WTC11 (cell line): ENCODE results near the gene DDOST. TPM values are rescaled to one million over a fixed set of nuclear protein-coding genes. Genes with fewer than 3 reads are reported as not detected.

Source experiments
- ATAC-seq: fragments of 200-7000 bp; cut with Tn5 transposase; 2 replicates; pipeline ENCODE4 v1.10.0; 2021; ENCODE audit warnings: mild to moderate bottlenecking, moderate library complexity
- CTCF ChIA-PET: fragments of 300-600 bp; sonication (Branson Sonifier 250); formaldehyde crosslinking; loops from one replicate; lab custom pipeline; 2021; ENCODE audit warnings: antibody characterized with exemption; lab: Charles Lee
- POLR2A ChIA-PET: fragments of 350-600 bp; sonication (Branson Sonifier 250); formaldehyde crosslinking; loops from one replicate; lab custom pipeline; 2021; ENCODE audit warnings: antibody characterized with exemption; lab: Charles Lee
- DNase-seq: peaks from one replicate; pipeline ENCODE4 v3.0.0; 2021; ENCODE audit warnings: low spot score
- H3K27ac Mint-ChIP-seq: 2 replicates; pipeline ENCODE4 v1.8.0; 2021; ENCODE audit warnings: mixed read lengths
- H3K27me3 Mint-ChIP-seq: 2 replicates; pipeline ENCODE4 v1.8.0; 2021; ENCODE audit warnings: low read depth, mild to moderate bottlenecking, moderate library complexity, mixed read lengths
- H3K36me3 Mint-ChIP-seq: 2 replicates; pipeline ENCODE4 v1.8.0; 2021; ENCODE audit warnings: mixed read lengths
- H3K4me1 Mint-ChIP-seq: 2 replicates; pipeline ENCODE4 v1.8.0; 2022; ENCODE audit warnings: mixed read lengths
- H3K4me3 Mint-ChIP-seq: 2 replicates; pipeline ENCODE4 v1.8.0; 2021; ENCODE audit warnings: mild to moderate bottlenecking, moderate library complexity, mixed read lengths
- H3K9me3 Mint-ChIP-seq: 2 replicates; pipeline ENCODE4 v1.8.0; 2021; ENCODE audit warnings: mixed read lengths
- ATF1 ChIP-seq: sonication (generic); formaldehyde crosslinking; IDR thresholded peaks from 2 replicates; pipeline ENCODE4 v1.8.1; 2023; ENCODE audit warnings: mild to moderate bottlenecking, moderate library complexity, missing genetic modification reagents
- FOXJ3 ChIP-seq: sonication (generic); formaldehyde crosslinking; IDR thresholded peaks from 2 replicates; pipeline ENCODE4 v1.9.0; 2021; ENCODE audit warnings: missing genetic modification reagents, mild to moderate bottlenecking, borderline replicate concordance
- FOXP1 ChIP-seq: sonication (generic); formaldehyde crosslinking; IDR thresholded peaks from 2 replicates; pipeline ENCODE4 v1.8.0; 2022; ENCODE audit warnings: missing genetic modification reagents, mild to moderate bottlenecking, moderate library complexity, borderline replicate concordance
- GTF2I ChIP-seq: fragments of 250-450 bp; sonication (Bioruptor Pico); conservative IDR thresholded peaks from 2 replicates; pipeline ENCODE4 v1.4.0; 2021; ENCODE audit warnings: mild to moderate bottlenecking
- KAT7 ChIP-seq: sonication (generic); formaldehyde crosslinking; IDR thresholded peaks from 2 replicates; pipeline ENCODE4 v1.8.1; 2023; ENCODE audit warnings: missing genetic modification reagents, mild to moderate bottlenecking, borderline replicate concordance
- NFATC4 ChIP-seq: fragments of 250-450 bp; sonication (Bioruptor Pico); IDR thresholded peaks from 2 replicates; pipeline ENCODE4 v1.9.0; 2021; ENCODE audit warnings: mild to moderate bottlenecking
- NFYB ChIP-seq: sonication (generic); formaldehyde crosslinking; conservative IDR thresholded peaks from 2 replicates; pipeline ENCODE4 v1.8.0; 2022; ENCODE audit warnings: low read depth, missing genetic modification reagents
- SMAD3 ChIP-seq: sonication (generic); formaldehyde crosslinking; IDR thresholded peaks from 2 replicates; pipeline ENCODE4 v1.8.0; 2022; ENCODE audit warnings: missing genetic modification reagents, mild to moderate bottlenecking, borderline replicate concordance
- TEAD4 ChIP-seq: sonication (generic); formaldehyde crosslinking; IDR thresholded peaks from 2 replicates; pipeline ENCODE4 v1.8.0; 2022; ENCODE audit warnings: mild to moderate bottlenecking, missing genetic modification reagents
- ZBTB21 ChIP-seq: sonication (generic); formaldehyde crosslinking; IDR thresholded peaks from 2 replicates; pipeline ENCODE4 v1.8.1; 2023; ENCODE audit warnings: mild to moderate bottlenecking, missing genetic modification reagents, borderline replicate concordance
- ZNF317 ChIP-seq: sonication (generic); formaldehyde crosslinking; IDR thresholded peaks from 2 replicates; pipeline ENCODE4 v1.8.1; 2023; ENCODE audit warnings: low read depth, mild to moderate bottlenecking, moderate library complexity, missing genetic modification reagents, borderline replicate concordance
- total RNA-seq: library from RNA; stranded (reverse); gene quantifications from 3 replicates; pipeline ENCODE4 v1.2.3, GENCODE V29; 2021
- TF ChIP-seq, protein P1 (sequence below): fragments of 200-600 bp; IDR thresholded peaks from 2 replicates; pipeline ENCODE4 v1.8.0; 2022; ENCODE audit warnings: antibody characterized with exemption
- TF ChIP-seq, protein P2 (sequence below): fragments of 250-450 bp; sonication (Bioruptor Pico); conservative IDR thresholded peaks from 2 replicates; pipeline ENCODE4 v1.9.0; 2021; ENCODE audit warnings: mild to moderate bottlenecking
- TF ChIP-seq, protein P3 (sequence below): sonication (generic); formaldehyde crosslinking; IDR thresholded peaks from 2 replicates; pipeline ENCODE4 v1.8.1; 2023; ENCODE audit warnings: mild to moderate bottlenecking, missing genetic modification reagents, moderate library complexity
- TF ChIP-seq, protein P4 (sequence below): sonication (generic); formaldehyde crosslinking; IDR thresholded peaks from 2 replicates; pipeline ENCODE4 v1.8.1; 2023; ENCODE audit warnings: mild to moderate bottlenecking, missing genetic modification reagents
- TF ChIP-seq, protein P5 (sequence below): sonication (generic); formaldehyde crosslinking; IDR thresholded peaks from 2 replicates; pipeline ENCODE4 v1.8.0; 2023; ENCODE audit warnings: missing genetic modification reagents
- TF ChIP-seq, protein P6 (sequence below): sonication (generic); formaldehyde crosslinking; IDR thresholded peaks from 2 replicates; pipeline ENCODE4 v1.8.1; 2023; ENCODE audit warnings: mild to moderate bottlenecking, missing genetic modification reagents, moderate library complexity
- TF ChIP-seq, protein P7 (sequence below): sonication (generic); formaldehyde crosslinking; conservative IDR thresholded peaks from 2 replicates; pipeline ENCODE4 v1.8.1; 2023; ENCODE audit warnings: mild to moderate bottlenecking, low read depth, missing genetic modification reagents, moderate library complexity

Gene DDOST
- total RNA-seq, 1 experiment from 2014 or later, result 300 TPM

DNA sequence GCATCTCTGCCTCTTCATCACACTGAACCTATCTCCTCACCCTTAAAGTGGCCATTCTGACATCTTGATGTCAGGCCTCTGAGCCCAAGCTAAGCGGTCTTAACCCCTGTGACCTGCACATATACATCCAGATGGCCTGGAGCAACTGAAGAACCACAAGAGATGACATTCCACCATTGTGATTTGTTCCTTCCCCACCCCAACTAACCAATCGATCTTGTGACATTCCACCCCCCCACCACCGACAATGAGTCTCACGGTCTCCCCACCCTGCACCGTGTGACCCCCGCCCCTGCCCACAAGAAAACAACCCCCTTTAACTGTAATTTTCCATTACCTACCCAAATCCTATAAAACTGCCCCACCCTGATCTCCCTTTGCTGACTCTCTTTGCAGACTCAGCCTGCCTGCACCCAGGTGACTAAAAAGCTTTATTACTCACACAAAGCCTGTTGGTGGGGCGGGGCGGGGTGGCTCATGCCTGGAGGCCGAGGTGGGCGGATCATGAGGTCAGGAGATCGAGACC is 48.9 kb downstream of the DDOST start (continued):
- TF ChIP-seq, protein P1, sequence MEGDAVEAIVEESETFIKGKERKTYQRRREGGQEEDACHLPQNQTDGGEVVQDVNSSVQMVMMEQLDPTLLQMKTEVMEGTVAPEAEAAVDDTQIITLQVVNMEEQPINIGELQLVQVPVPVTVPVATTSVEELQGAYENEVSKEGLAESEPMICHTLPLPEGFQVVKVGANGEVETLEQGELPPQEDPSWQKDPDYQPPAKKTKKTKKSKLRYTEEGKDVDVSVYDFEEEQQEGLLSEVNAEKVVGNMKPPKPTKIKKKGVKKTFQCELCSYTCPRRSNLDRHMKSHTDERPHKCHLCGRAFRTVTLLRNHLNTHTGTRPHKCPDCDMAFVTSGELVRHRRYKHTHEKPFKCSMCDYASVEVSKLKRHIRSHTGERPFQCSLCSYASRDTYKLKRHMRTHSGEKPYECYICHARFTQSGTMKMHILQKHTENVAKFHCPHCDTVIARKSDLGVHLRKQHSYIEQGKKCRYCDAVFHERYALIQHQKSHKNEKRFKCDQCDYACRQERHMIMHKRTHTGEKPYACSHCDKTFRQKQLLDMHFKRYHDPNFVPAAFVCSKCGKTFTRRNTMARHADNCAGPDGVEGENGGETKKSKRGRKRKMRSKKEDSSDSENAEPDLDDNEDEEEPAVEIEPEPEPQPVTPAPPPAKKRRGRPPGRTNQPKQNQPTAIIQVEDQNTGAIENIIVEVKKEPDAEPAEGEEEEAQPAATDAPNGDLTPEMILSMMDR, result no peak

DNA sequence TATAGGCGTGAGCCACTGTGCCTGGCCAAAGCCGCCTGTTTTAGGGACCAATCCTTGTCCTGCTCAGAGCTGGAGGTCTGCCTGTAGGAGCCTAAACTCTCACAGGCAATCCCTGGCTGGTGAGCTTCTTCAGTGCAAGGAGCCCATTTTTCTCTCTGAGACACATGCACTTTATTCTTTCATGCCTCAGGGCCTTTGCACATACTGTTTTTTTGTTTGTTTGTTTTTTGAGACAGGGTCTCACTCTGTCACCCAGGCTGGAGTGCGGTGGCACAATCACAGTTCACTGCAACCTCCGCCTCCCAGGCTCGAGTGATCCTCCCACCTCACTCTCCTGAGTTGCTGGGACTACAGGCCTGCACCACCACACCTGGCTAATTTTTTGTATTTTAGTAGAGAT is 49.5 kb downstream of the DDOST start:
- TF ChIP-seq, protein P2, sequence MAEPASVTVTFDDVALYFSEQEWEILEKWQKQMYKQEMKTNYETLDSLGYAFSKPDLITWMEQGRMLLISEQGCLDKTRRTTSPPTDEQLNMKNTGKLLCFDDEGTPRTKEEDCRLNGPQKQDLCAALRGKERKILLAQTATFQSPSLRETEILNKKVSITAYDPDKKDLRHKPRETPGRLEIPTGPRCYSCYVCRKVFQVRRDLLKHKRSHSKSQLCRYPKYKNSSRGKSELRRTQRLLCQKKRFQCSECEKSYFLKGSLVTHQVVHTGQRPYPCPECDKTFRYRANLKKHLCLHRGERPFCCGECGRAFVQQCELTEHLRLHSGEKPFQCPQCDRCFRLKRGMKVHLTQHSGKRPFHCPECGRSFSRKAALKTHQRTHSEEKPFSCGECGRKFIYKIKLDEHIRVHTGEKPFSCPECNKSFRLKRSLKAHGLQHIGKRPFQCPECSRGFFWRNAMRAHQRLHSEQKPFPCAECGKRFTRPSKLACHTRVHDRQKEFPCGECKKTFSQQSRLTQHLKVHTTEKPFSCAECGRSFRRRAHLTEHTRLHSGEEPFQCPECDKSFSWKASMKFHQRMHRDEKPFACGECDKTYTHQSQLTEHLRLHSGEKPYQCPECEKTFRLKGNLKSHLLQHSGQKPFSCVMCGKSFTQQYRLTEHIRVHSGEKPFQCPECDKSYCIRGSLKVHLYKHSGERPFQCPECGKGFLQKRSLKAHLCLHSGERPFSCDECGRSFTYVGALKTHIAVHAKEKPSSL, result no peak
- TF ChIP-seq ZNF317, result no peak
- no peak for TF ChIP-seq TEAD4
- TF ChIP-seq, protein P3, sequence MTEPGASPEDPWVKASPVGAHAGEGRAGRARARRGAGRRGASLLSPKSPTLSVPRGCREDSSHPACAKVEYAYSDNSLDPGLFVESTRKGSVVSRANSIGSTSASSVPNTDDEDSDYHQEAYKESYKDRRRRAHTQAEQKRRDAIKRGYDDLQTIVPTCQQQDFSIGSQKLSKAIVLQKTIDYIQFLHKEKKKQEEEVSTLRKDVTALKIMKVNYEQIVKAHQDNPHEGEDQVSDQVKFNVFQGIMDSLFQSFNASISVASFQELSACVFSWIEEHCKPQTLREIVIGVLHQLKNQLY (CRISPR knock-in tag), result no peak
- TF ChIP-seq, protein P4, sequence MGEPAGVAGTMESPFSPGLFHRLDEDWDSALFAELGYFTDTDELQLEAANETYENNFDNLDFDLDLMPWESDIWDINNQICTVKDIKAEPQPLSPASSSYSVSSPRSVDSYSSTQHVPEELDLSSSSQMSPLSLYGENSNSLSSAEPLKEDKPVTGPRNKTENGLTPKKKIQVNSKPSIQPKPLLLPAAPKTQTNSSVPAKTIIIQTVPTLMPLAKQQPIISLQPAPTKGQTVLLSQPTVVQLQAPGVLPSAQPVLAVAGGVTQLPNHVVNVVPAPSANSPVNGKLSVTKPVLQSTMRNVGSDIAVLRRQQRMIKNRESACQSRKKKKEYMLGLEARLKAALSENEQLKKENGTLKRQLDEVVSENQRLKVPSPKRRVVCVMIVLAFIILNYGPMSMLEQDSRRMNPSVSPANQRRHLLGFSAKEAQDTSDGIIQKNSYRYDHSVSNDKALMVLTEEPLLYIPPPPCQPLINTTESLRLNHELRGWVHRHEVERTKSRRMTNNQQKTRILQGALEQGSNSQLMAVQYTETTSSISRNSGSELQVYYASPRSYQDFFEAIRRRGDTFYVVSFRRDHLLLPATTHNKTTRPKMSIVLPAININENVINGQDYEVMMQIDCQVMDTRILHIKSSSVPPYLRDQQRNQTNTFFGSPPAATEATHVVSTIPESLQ (CRISPR knock-in tag), result no peak
- no peak for TF ChIP-seq NFATC4 (CRISPR knock-in tag)
- 0 out of 2 replicates have a peak, but pooled peaks have one; percentile 29 for TF ChIP-seq KAT7 (CRISPR knock-in tag)
- TF ChIP-seq ZBTB21, result no peak
- TF ChIP-seq GTF2I (CRISPR knock-in tag), result 0 out of 2 replicates have a peak, but pooled peaks have one; percentile 13
- TF ChIP-seq FOXP1 (CRISPR knock-in tag), result no peak
- Mint-ChIP-seq H3K36me3 (no peaks in the 10 kb centered on the region), H3K27me3 (no peaks in the 10 kb centered on the region), H3K4me1 (peaks cover 37% of the 10 kb centered on the region), H3K27ac (no peak overlapping the region), H3K9me3 (no peaks in the 10 kb centered on the region), H3K4me3 (no peak overlapping the region)
- POLR2A ChIA-PET, result no interaction called here
- ATAC-seq (no peak), DNase-seq (no peak)
- CTCF ChIA-PET, result interaction anchor here (0.6 to 2.9 kb wide), 3 partner anchors 22 to 399 kb away, joined by 3 to 11 read pairs (median 3); no protein-coding TSS in a partner anchor

DNA sequence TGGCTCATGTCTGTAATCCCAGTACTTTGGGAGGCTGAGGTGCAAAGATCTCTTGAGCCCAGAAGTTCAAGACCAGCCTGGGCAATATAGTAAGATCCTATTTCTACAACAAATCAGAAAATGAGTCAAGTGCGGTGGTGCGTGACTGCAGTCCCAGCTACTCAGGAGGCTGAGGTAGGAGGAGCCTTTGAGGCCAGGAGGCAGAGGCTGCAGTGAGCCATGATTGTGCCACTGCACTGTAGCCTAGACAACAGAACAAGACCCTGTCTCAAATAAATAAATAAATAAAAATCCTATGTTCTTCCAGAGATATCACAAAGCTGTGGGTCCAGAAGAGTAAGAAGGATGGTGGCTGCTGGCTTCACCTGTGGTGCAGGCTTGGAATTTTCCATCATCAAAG is 50.2 kb downstream of the DDOST start:
- H3K27me3 Mint-ChIP-seq, result no peaks in the 10 kb centered on the region
- POLR2A ChIA-PET, result no interaction called here
- DNase-seq (no peak), ATAC-seq (no peak)
- H3K36me3 Mint-ChIP-seq, result no peaks in the 10 kb centered on the region
- H3K4me1 Mint-ChIP-seq, result peaks cover 30% of the 10 kb centered on the region
- CTCF ChIA-PET, result interaction anchor here (0.6 to 2.9 kb wide), 3 partner anchors 23 to 398 kb away, joined by 3 to 11 read pairs (median 3); no protein-coding TSS in a partner anchor
- TF ChIP-seq SMAD3 (CRISPR knock-in tag), result no peak
- no peak for TF ChIP-seq ATF1 (CRISPR knock-in tag)
- TF ChIP-seq FOXJ3, result no peak
- TF ChIP-seq NFYB (CRISPR knock-in tag), result no peak
- TF ChIP-seq, protein P2, result no peak
- TF ChIP-seq, protein P5, sequence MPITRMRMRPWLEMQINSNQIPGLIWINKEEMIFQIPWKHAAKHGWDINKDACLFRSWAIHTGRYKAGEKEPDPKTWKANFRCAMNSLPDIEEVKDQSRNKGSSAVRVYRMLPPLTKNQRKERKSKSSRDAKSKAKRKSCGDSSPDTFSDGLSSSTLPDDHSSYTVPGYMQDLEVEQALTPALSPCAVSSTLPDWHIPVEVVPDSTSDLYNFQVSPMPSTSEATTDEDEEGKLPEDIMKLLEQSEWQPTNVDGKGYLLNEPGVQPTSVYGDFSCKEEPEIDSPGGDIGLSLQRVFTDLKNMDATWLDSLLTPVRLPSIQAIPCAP (CRISPR knock-in tag), result no peak
- TF ChIP-seq, protein P6, sequence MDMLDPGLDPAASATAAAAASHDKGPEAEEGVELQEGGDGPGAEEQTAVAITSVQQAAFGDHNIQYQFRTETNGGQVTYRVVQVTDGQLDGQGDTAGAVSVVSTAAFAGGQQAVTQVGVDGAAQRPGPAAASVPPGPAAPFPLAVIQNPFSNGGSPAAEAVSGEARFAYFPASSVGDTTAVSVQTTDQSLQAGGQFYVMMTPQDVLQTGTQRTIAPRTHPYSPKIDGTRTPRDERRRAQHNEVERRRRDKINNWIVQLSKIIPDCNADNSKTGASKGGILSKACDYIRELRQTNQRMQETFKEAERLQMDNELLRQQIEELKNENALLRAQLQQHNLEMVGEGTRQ (CRISPR knock-in tag), result no peak
- TF ChIP-seq NFATC4 (CRISPR knock-in tag), result no peak
- TF ChIP-seq, protein P7, sequence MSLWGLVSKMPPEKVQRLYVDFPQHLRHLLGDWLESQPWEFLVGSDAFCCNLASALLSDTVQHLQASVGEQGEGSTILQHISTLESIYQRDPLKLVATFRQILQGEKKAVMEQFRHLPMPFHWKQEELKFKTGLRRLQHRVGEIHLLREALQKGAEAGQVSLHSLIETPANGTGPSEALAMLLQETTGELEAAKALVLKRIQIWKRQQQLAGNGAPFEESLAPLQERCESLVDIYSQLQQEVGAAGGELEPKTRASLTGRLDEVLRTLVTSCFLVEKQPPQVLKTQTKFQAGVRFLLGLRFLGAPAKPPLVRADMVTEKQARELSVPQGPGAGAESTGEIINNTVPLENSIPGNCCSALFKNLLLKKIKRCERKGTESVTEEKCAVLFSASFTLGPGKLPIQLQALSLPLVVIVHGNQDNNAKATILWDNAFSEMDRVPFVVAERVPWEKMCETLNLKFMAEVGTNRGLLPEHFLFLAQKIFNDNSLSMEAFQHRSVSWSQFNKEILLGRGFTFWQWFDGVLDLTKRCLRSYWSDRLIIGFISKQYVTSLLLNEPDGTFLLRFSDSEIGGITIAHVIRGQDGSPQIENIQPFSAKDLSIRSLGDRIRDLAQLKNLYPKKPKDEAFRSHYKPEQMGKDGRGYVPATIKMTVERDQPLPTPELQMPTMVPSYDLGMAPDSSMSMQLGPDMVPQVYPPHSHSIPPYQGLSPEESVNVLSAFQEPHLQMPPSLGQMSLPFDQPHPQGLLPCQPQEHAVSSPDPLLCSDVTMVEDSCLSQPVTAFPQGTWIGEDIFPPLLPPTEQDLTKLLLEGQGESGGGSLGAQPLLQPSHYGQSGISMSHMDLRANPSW (CRISPR knock-in tag), result no peak
- H3K4me3 Mint-ChIP-seq, result no peak overlapping the region
- no peaks in the 10 kb centered on the region for H3K9me3 Mint-ChIP-seq
- no peak overlapping the region for H3K27ac Mint-ChIP-seq
